HCT116 (cell line): ENCODE measurements around the gene PLA2G12B. TPM values are rescaled to one million over a fixed set of nuclear protein-coding genes. Genes with fewer than 3 reads are reported as not detected.
"Not testable (repeated sequence)": the region's sequence is repeated elsewhere in the genome, so short reads cannot be mapped to it uniquely, and the experiment has no call there.

Experiments used
- ATAC-seq: fragments of 200-7000 bp; cut with Tn5 transposase; 2 replicates; pipeline ENCODE4 v1.9.1; 2020; ENCODE audit warnings: mild to moderate bottlenecking, moderate library complexity
- BruUV-seq: library from RNA; stranded (reverse); fragments of 400-500 nt; replicated peaks from 2 replicates; lab custom pipeline; 2021; lab: Mats Ljungman, UMichigan
- CTCF ChIA-PET: fragments of 300-600 bp; sonication (Branson Sonifier 250); formaldehyde crosslinking; loops from one replicate; lab custom pipeline; 2021; ENCODE audit warnings: antibody characterized with exemption; lab: Charles Lee
- POLR2A ChIA-PET: fragments of 300-600, 350-600 bp; sonication (Branson Sonifier 250); formaldehyde crosslinking; loops from one replicate; lab custom pipeline; 2021; ENCODE audit warnings: antibody characterized with exemption; lab: Charles Lee
- RAD21 ChIA-PET, 2 experiments: fragments of 300-600 bp; sonication (Branson Sonifier 250); formaldehyde crosslinking; loops; one replicate each; lab custom pipeline; 2023; ENCODE audit warnings: low total read pairs in 2 of 2; ENCODE audit not compliant: uncharacterized antibody in 2 of 2, unreplicated experiment in 2 of 2, low non-redundant PET in 1 of 2; lab: Charles Lee
- DNase-seq: peaks from one replicate; pipeline ENCODE4 v3.0.0-alpha.2; 2010; ENCODE audit warnings: low read depth, low spot score
- H2AFZ ChIP-seq: fragments of 200-600 bp; shearing (Covaris generic), sonication (generic); 2 replicates; pipeline ENCODE4 v1.6.1; 2017; ENCODE audit warnings: low read depth, mixed run types, mixed read lengths, antibody characterized with exemption, low read length; ENCODE audit not compliant: poor library complexity, severe bottlenecking
- H3K27ac ChIP-seq: 2 replicates; pipeline ENCODE4 v1.5.1; 2012; ENCODE audit warnings: low read depth, low read length
- H3K27me3 ChIP-seq: fragments of 200-600 bp; sonication (generic); 2 replicates; pipeline ENCODE4 v1.6.1; 2016; ENCODE audit warnings: mixed run types, low read length, mixed read lengths; ENCODE audit not compliant: insufficient read depth
- H3K36me3 ChIP-seq, 2 experiments: fragments of 200-500 bp in 1 of 2; fragments of 200-600 bp in 1 of 2; sonication (Bioruptor generic) in 1 of 2; sonication (generic) in 1 of 2; 2 replicates each; pipeline versions ENCODE4 v1.5.1 to v1.6.1; 2014 to 2016; ENCODE audit warnings: low read length in 2 of 2, inconsistent platforms in 1 of 2, mixed read lengths in 1 of 2, mixed run types in 1 of 2; ENCODE audit not compliant: insufficient read depth in 2 of 2, control insufficient read depth in 1 of 2
- H3K4me1 ChIP-seq, 2 experiments: fragments of 200-600 bp in 1 of 2; sonication (generic) in 1 of 2; 2 replicates each; pipeline versions ENCODE4 v1.5.1 to v1.6.1; 2012 to 2017; ENCODE audit warnings: low read length in 2 of 2, inconsistent platforms in 1 of 2, mild to moderate bottlenecking in 1 of 2, mixed read lengths in 1 of 2, mixed run types in 1 of 2, moderate library complexity in 1 of 2; ENCODE audit not compliant: insufficient read depth in 2 of 2, control insufficient read depth in 1 of 2
- H3K4me2 ChIP-seq: fragments of 200-600 bp; sonication (generic); 2 replicates; pipeline ENCODE4 v1.6.1; 2017; ENCODE audit warnings: mixed run types, low read length, mixed read lengths
- H3K4me3 ChIP-seq, 2 experiments: fragments of 200-600 bp in 1 of 2; sonication (generic) in 1 of 2; replicated peaks in 1 of 2; 2 replicates each; pipeline ENCODE4 v1.5.1; 2011 to 2016; ENCODE audit warnings: low read length in 2 of 2, control low read depth in 1 of 2, low read depth in 1 of 2, mild to moderate bottlenecking in 1 of 2, mixed read lengths in 1 of 2, mixed run types in 1 of 2
- H3K79me2 ChIP-seq: fragments of 200-600 bp; sonication (generic); 2 replicates; pipeline ENCODE4 v1.6.1; 2017; ENCODE audit warnings: mild to moderate bottlenecking, mixed run types, low read length, moderate library complexity, mixed read lengths; ENCODE audit not compliant: insufficient read depth
- H3K9ac ChIP-seq: fragments of 200-600 bp; sonication (generic); 2 replicates; pipeline ENCODE4 v1.6.1; 2016; ENCODE audit warnings: low read length, mixed read lengths
- H3K9me2 ChIP-seq: fragments of 200-600 bp; sonication (generic), shearing (Covaris generic); 2 replicates; pipeline ENCODE4 v1.6.1; 2017; ENCODE audit warnings: mixed run types, mild to moderate bottlenecking, moderate library complexity; ENCODE audit not compliant: insufficient read depth
- H3K9me3 ChIP-seq, 2 experiments: fragments of 200-500 bp in 1 of 2; fragments of 200-600 bp in 1 of 2; sonication (Bioruptor generic) in 1 of 2; sonication (generic) in 1 of 2; 2 replicates each; pipeline ENCODE4 v1.6.1; 2014 to 2017; ENCODE audit warnings: low read length in 2 of 2, mixed read lengths in 2 of 2, inconsistent platforms in 1 of 2, low read depth in 1 of 2, mild to moderate bottlenecking in 1 of 2, mixed run types in 1 of 2, moderate library complexity in 1 of 2; ENCODE audit not compliant: control insufficient read depth in 1 of 2, insufficient read depth in 1 of 2
- H4K20me1 ChIP-seq: fragments of 200-600 bp; sonication (generic), shearing (Covaris generic); 2 replicates; pipeline ENCODE4 v1.6.1; 2017; ENCODE audit warnings: mixed run types, mild to moderate bottlenecking, moderate library complexity; ENCODE audit not compliant: insufficient read depth
- ATF3 ChIP-seq: IDR thresholded peaks from 2 replicates; pipeline ENCODE4 v1.6.1; 2012
- CBX3 ChIP-seq: IDR thresholded peaks from 2 replicates; pipeline ENCODE4 v1.6.1; 2012; ENCODE audit warnings: low read depth
- CEBPB ChIP-seq: IDR thresholded peaks from 2 replicates; pipeline ENCODE4 v1.6.1; 2012; ENCODE audit warnings: low read depth
- CTCF ChIP-seq, 3 experiments: fragments of 200-600 bp in 1 of 3; sonication (generic) in 1 of 3; IDR thresholded peaks in 2 of 3; conservative IDR thresholded peaks in 1 of 3; 2 replicates each; pipeline ENCODE4 v1.5.1; 2012 to 2017; ENCODE audit warnings: low read depth in 2 of 3, low read length in 2 of 3, antibody characterized with exemption in 1 of 3, borderline replicate concordance in 1 of 3, control low read depth in 1 of 3, mild to moderate bottlenecking in 1 of 3, mixed read lengths in 1 of 3, mixed run types in 1 of 3, moderate library complexity in 1 of 3; ENCODE audit not compliant: insufficient read depth in 1 of 3
- EZH2 ChIP-seq: fragments of 200-600 bp; sonication (generic); IDR thresholded peaks from 2 replicates; pipeline ENCODE4 v1.6.1; 2017; ENCODE audit warnings: antibody characterized with exemption, mixed run types
- EZH2phosphoT487 ChIP-seq: fragments of 200-600 bp; IDR thresholded peaks from 2 replicates; pipeline ENCODE4 v1.6.1; 2018; ENCODE audit warnings: antibody characterized with exemption, borderline replicate concordance
- FOSL1 ChIP-seq: IDR thresholded peaks from 2 replicates; pipeline ENCODE4 v1.6.1; 2012; ENCODE audit warnings: low read depth
- MAX ChIP-seq: IDR thresholded peaks from 2 replicates; pipeline ENCODE4 v1.6.1; 2012
- POLR2AphosphoS5 ChIP-seq: IDR thresholded peaks from 2 replicates; pipeline ENCODE4 v1.6.1; 2011; ENCODE audit warnings: mild to moderate bottlenecking, low read depth, low read length, moderate library complexity
- RAD21 ChIP-seq: IDR thresholded peaks from 2 replicates; pipeline ENCODE4 v1.6.1; 2012; ENCODE audit warnings: low read depth, mild to moderate bottlenecking
- REST ChIP-seq: IDR thresholded peaks from 2 replicates; pipeline ENCODE4 v1.6.1; 2012; ENCODE audit warnings: low read depth
- SRF ChIP-seq: IDR thresholded peaks from 2 replicates; pipeline ENCODE4 v1.6.1; 2012; ENCODE audit warnings: low read depth
- ZNF274 ChIP-seq: fragments of 200-500 bp; sonication (Bioruptor generic); IDR thresholded peaks from 2 replicates; pipeline ENCODE4 v1.6.1; 2014; ENCODE audit warnings: mild to moderate bottlenecking, low read depth, low read length, inconsistent platforms
- intact Hi-C: fragments of 100-400 bp; cut with micrococcal nuclease; formaldehyde crosslinking; loops from 2 replicates; pipeline ENCODE4 v1.10.0; 2022
- total RNA-seq: library from RNA; stranded (reverse); gene quantifications from one replicate; pipeline ENCODE4 v1.2.1, GENCODE V29; 2021; ENCODE audit not compliant: unreplicated experiment

The PLA2G12B gene
- total RNA-seq, 1 experiment from 2014 or later, result not detected

GRCh38 chr10:72904806-72905205 is 49.8 kb downstream of the PLA2G12B start (continued):
- no peak for TF ChIP-seq MAX
- TF ChIP-seq ZNF274, result no peak
- no peak for TF ChIP-seq ATF3

GRCh38 chr10:72903941-72904446 is 50.6 kb downstream of the PLA2G12B start:
- BruUV-seq, H3K4me2 ChIP-seq, DNase-seq, CTCF ChIA-PET, RAD21 ChIA-PET, H4K20me1 ChIP-seq, H3K36me3 ChIP-seq, ATAC-seq, H3K9ac ChIP-seq, intact Hi-C loops, H3K9me3 ChIP-seq, H3K27me3 ChIP-seq, POLR2A ChIA-PET, H3K27ac ChIP-seq, H3K79me2 ChIP-seq, H3K9me2 ChIP-seq, H3K4me1 ChIP-seq, H3K4me3 ChIP-seq, H2AFZ ChIP-seq: not testable (repeated sequence)

- Histone ChIP-seq H3K27me3 (no peaks in the 10 kb centered on the region), H2AFZ (no peak overlapping the region), H3K36me3 (no peaks in the 10 kb centered on the region), H3K9ac (no peak overlapping the region), H3K9me3 (no peaks in the 10 kb centered on the region), H3K4me3 (no peak overlapping the region), H3K9me2 (no peaks in the 10 kb centered on the region), H3K27ac (no peak overlapping the region), H3K4me1 (no peaks in the 10 kb centered on the region), H3K79me2 (no peaks in the 10 kb centered on the region), H4K20me1 (no peaks in the 10 kb centered on the region), H3K4me2 (no peak overlapping the region)
- ChIA-PET CTCF (no interaction called here), RAD21 (no interaction called here), POLR2A (no interaction called here)
- no peak for ATAC-seq
- no peak for DNase-seq
- intact Hi-C loops, result no loop called here
- BruUV-seq, result no TSS peak
- TF ChIP-seq ATF3 (no peak), SRF (no peak), REST (no peak), CTCF (IDR thresholded peaks at IDR 0.05 in 2 of 3, conservative IDR thresholded peaks at IDR 0.05 in 1 of 3; ENCODE audit: borderline replicate concordance in 1 of 3, insufficient read depth in 1 of 3, low read depth in 2 of 3, low read length in 2 of 3) (no peak), CEBPB (no peak), EZH2 (no peak), CBX3 (no peak), RAD21 (no peak), FOSL1 (no peak), POLR2AphosphoS5 (no peak), EZH2phosphoT487 (no peak)
Observed at GRCh38 chr10:72899545-72899944, 55.1 kb downstream of the PLA2G12B start.
